GM12874 (cell line): Measurements from ENCODE around the gene TARDBP.

Experiments used
- CTCF ChIP-seq: IDR thresholded peaks from 2 replicates; pipeline ENCODE4 v1.5.1; 2011; ENCODE audit warnings: low read depth, mild to moderate bottlenecking, control low read depth, low read length, moderate library complexity; ENCODE audit not compliant: insufficient read depth

The TARDBP gene

GRCh38 chr1:10986525-10986890 lies 25.9 kb upstream of the TARDBP start:
- no peak for TF ChIP-seq CTCF

GRCh38 chr1:10987840-10988417 lies 24.5 kb upstream of the TARDBP start:
- no peak for TF ChIP-seq CTCF

DNA sequence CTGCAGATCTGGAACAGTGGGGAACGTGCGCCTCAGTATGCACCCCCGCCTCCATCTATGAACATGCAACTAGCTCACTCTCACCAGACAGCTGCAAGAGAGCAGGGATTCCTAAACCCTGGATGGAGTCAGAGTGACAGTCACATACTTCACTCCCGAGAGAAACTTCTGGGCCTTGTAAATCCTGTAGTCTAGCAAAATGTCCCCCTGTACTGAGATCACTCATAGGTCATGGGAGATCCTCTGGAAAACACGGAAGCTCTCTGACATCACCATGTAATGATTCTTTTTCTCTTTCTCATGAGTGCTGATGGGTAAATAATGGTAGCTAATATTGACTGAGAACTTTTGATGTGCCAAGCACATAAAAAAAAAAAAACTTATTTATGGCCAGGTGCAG lies 23.4 kb upstream of the TARDBP start:
- no peak for TF ChIP-seq CTCF

GRCh38 chr1:10990828-10991227 lies 21.6 kb upstream of the TARDBP start:
- no peak for TF ChIP-seq CTCF

DNA sequence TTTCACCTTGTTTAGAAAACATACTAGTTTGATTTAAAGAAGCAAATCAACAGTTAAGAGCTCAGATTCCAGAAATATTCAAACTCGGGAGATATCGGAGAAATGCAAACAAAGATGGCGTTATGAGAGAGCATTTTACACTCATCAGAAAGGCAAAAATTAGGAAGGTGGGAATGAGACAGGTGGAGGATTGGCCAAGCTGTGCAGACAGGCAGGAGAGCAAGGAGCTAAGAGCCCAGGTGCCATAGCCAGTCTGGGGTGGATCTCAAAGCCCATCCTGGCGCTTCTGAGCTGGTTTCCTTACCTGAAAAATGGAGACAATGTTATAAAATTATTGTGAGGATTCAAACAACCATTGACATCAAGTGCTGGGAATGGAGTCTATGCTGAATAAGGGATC lies 19.6 kb upstream of the TARDBP start:
- no peak for TF ChIP-seq CTCF

DNA sequence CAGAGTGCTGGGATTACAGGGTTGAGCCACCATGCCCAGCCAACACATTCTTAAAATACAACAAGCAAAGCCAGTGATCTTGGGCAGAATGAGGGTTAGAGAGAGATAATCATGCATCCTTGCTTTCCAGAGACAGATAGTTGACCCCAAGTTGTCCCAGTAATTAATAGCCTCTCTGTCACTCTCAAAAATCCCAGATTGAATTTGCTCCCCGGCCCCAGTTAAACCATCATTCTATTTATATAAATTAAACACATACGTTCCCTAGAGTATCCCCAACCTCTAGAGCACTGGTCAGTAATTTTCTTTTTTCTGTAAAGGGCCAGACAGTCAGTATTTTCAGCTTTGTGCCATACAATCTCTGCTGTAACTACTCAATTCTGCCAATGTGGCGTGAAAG lies 16.4 kb upstream of the TARDBP start:
- no peak for TF ChIP-seq CTCF

DNA sequence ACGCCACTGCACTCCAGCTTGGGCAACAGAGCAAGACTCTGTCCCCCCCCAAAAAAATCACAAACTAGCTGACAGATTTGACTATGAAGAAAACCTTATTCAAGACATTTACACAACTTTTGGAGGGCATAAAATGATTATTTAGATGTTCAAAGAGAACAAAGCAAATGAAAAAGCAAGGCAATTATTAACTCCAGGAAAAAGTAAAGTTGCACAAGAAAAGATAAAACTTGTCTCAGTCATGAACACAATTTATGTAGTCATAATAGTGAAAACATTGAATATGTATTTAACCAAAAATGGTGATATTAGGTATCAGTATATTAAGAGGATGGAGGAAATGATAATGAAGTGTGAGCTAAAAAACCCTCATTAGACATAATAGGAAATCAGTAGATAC lies 11.9 kb upstream of the TARDBP start:
- TF ChIP-seq CTCF: no peak

DNA sequence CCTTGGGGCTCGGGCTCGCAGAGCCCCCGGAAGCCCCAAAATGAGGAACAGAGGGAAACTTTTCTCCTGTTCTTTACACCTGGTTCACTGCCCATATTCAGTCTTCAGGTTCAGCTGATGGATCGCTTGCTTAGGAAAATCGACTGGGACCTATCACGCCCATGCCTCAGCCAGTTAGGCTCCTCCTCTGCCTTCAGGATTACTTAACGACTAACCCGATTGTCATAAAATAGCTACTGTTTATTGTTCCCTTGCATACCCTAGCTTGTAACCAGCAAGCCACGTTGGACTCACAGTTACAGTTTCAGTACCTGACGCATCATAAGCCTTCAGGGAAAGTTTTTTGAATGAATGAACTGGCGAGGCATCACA lies 692 bp downstream of the TARDBP start:
- TF ChIP-seq CTCF: no peak
